ENCODE results near the gene HOXA9.

Gene HOXA9

DNA sequence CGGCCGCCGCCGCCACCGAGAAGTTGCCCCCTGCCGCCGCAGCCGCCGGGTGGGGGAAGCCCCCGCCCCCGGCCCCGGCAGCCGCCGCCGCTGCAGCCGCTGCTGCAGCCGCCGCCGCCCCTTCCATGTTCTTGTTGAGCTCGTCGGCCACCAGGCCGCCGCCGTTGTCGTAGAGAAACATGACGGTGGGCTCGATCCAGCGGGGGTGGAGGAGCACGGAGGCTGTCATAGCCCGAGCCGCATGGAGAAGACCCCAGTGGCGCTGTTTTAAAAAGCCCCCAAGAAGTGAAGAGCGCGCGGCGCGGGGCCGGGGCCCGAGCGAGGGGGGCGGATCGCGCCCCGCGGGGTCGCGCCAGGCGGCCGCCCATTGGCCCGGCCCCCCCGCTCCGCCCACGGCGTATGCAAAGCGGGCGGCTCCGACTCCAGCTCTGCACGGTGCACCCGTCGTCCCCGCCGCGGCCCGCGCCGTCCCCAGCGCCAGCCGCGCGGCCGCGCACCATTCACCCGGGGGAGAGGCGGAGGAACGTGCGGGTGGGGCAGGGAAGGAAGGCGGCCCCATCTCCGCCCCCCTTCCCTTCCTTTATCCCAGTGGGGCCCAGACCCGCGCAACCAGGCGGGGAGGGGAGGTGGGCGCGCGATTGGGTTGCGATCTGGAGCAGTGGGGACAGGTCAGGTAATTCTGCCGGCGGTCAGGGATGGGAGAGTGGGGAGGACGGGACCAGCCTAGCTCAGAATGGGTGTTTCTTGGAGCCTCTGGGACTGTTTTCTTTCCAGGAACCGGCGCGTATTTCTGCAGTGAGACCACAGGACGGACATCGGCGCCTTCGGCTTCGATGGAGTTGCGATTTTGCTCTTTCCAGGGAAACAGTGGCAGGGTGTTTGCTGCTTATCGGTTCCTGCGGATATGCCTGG is 34.8 kb upstream of the HOXA9 start, which contains the start of gene HOXA13 (continued):
- peak; percentile 98 for TF ChIP-seq ZFP69B (tag by site-specific recombination; IDR thresholded peaks at IDR 0.05)
- no peak for TF ChIP-seq ZNF311 (tag by site-specific recombination; IDR thresholded peaks at IDR 0.05; ENCODE audit: borderline replicate concordance)
- TF ChIP-seq ZBTB20 (tag by site-specific recombination; IDR thresholded peaks at IDR 0.05): peak; percentile 76
- no peak for TF ChIP-seq OSR2 (tag by site-specific recombination; IDR thresholded peaks at IDR 0.05)
- no peak for TF ChIP-seq PRDM1 (tag by site-specific recombination; IDR thresholded peaks at IDR 0.05)
- TF ChIP-seq GLIS1 (tag by site-specific recombination; IDR thresholded peaks at IDR 0.05): 0 out of 2 replicates have a peak, but pooled peaks have one; percentile 8
- TF ChIP-seq, protein P1, sequence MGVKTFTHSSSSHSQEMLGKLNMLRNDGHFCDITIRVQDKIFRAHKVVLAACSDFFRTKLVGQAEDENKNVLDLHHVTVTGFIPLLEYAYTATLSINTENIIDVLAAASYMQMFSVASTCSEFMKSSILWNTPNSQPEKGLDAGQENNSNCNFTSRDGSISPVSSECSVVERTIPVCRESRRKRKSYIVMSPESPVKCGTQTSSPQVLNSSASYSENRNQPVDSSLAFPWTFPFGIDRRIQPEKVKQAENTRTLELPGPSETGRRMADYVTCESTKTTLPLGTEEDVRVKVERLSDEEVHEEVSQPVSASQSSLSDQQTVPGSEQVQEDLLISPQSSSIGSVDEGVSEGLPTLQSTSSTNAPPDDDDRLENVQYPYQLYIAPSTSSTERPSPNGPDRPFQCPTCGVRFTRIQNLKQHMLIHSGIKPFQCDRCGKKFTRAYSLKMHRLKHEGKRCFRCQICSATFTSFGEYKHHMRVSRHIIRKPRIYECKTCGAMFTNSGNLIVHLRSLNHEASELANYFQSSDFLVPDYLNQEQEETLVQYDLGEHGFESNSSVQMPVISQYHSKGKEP (tag by site-specific recombination; IDR thresholded peaks at IDR 0.05): peak; percentile 50; the same call in 1 of the 2 replicates
- TF ChIP-seq ZSCAN5A (tag by site-specific recombination; IDR thresholded peaks at IDR 0.05): no peak
- peak; percentile 84 for TF ChIP-seq ZFHX2 (tag by site-specific recombination; conservative IDR thresholded peaks at IDR 0.05)
- no peak for TF ChIP-seq AEBP2 (tag by site-specific recombination; IDR thresholded peaks at IDR 0.05; ENCODE audit: borderline replicate concordance)
- TF ChIP-seq ZNF544 (tag by site-specific recombination; IDR thresholded peaks at IDR 0.05): no peak
- no peak for TF ChIP-seq ZNF37A (tag by site-specific recombination; IDR thresholded peaks at IDR 0.05)
- TF ChIP-seq EGR2 (tag by site-specific recombination; IDR thresholded peaks at IDR 0.05; ENCODE audit: low read depth): peak; percentile 56
- TF ChIP-seq ZNF350 (tag by site-specific recombination; IDR thresholded peaks at IDR 0.05): no peak
- no peak for TF ChIP-seq ZNF223 (tag by site-specific recombination; IDR thresholded peaks at IDR 0.05)
- peak; percentile 65 for TF ChIP-seq SP3 (tag by site-specific recombination; IDR thresholded peaks at IDR 0.05)
- peak; percentile 70 for TF ChIP-seq ZNF76 (tag by site-specific recombination; IDR thresholded peaks at IDR 0.05; ENCODE audit: borderline replicate concordance, low read depth)
- TF ChIP-seq ZXDB (tag by site-specific recombination; IDR thresholded peaks at IDR 0.05): peak; percentile 48
- TF ChIP-seq MZF1 (tag by site-specific recombination; IDR thresholded peaks at IDR 0.05; ENCODE audit: borderline replicate concordance): no peak
- peak; percentile 51; the same call in 1 of the 2 replicates for TF ChIP-seq SP2 (tag by site-specific recombination; IDR thresholded peaks at IDR 0.05)
- peak; percentile 69 for TF ChIP-seq KLF16 (tag by site-specific recombination; IDR thresholded peaks at IDR 0.05)
- TF ChIP-seq, protein P2, sequence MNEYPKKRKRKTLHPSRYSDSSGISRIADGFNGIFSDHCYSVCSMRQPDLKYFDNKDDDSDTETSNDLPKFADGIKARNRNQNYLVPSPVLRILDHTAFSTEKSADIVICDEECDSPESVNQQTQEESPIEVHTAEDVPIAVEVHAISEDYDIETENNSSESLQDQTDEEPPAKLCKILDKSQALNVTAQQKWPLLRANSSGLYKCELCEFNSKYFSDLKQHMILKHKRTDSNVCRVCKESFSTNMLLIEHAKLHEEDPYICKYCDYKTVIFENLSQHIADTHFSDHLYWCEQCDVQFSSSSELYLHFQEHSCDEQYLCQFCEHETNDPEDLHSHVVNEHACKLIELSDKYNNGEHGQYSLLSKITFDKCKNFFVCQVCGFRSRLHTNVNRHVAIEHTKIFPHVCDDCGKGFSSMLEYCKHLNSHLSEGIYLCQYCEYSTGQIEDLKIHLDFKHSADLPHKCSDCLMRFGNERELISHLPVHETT (tag by site-specific recombination; IDR thresholded peaks at IDR 0.05): no peak
- TF ChIP-seq ZNF501 (tag by site-specific recombination; IDR thresholded peaks at IDR 0.05): peak; percentile 40; the same call in 1 of the 2 replicates
- TF ChIP-seq ZNF146 (tag by site-specific recombination; IDR thresholded peaks at IDR 0.05): no peak
- TF ChIP-seq KLF7 (tag by site-specific recombination; IDR thresholded peaks at IDR 0.05; ENCODE audit: borderline replicate concordance): peak; percentile 60; the same call in 1 of the 2 replicates
- peak; percentile 59; the same call in 1 of the 2 replicates for TF ChIP-seq ZNF366 (tag by site-specific recombination; conservative IDR thresholded peaks at IDR 0.05)
- no peak for TF ChIP-seq ZNF561 (tag by site-specific recombination; IDR thresholded peaks at IDR 0.05; ENCODE audit: borderline replicate concordance)
- TF ChIP-seq TCF7L2 (IDR thresholded peaks at IDR 0.05; ENCODE audit: borderline replicate concordance, low read depth, low read length): no peak
- no peak for TF ChIP-seq ZFP3 (tag by site-specific recombination; IDR thresholded peaks at IDR 0.05; ENCODE audit: low read depth)
- TF ChIP-seq ZNF830 (tag by site-specific recombination; IDR thresholded peaks at IDR 0.05; ENCODE audit: low read depth): no peak
